K562 (cell line): Measurements from ENCODE around the gene CCNL1. TPM values are rescaled to one million over a fixed set of nuclear protein-coding genes. Genes with fewer than 3 reads are reported as not detected.
A peak's percentile ranks its signal among the peaks of the same experiment; 100 is the strongest.

ENCODE experiments used
- ATAC-seq: fragments of 200-7000 bp; cut with Tn5 transposase; 3 replicates; pipeline ENCODE4 v1.9.1; 2020; ENCODE audit warnings: moderate library complexity
- BruUV-seq: library from RNA; stranded (reverse); fragments of 400-500 nt; replicated peaks from 2 replicates; lab custom pipeline; 2021; lab: Mats Ljungman, UMichigan
- CTCF ChIA-PET: fragments of 300-600 bp; formaldehyde crosslinking; extraction: SDS; loops from one replicate; lab custom pipeline; 2021; ENCODE audit warnings: low intra/inter-chr PET ratio; lab: Yijun Ruan, JAX
- POLR2A ChIA-PET: fragments of 300-600, 350-650 bp; sonication (Branson Sonifier 250); formaldehyde crosslinking; extraction: SDS; loops from one replicate; lab custom pipeline; 2021; ENCODE audit warnings: antibody characterized with exemption, inconsistent platforms; lab: Yijun Ruan, JAX
- DNase-seq, 4 experiments: peaks; one replicate each; pipeline versions ENCODE4 v3.0.0 to v3.0.0-alpha.2; 2011 to 2018; ENCODE audit warnings: low spot score in 3 of 4, mixed read lengths in 3 of 4; ENCODE audit errors: extremely low read depth in 1 of 4
- FAIRE-seq: peaks from 2 replicates; lab custom pipeline; 2011; peaks lifted over from hg19 to GRCh38; lab: Jason Lieb, UNC
- H2AFZ ChIP-seq: 2 replicates; pipeline ENCODE4 v1.6.0; 2011; ENCODE audit warnings: low read depth, low read length, control low read depth, inconsistent platforms
- H3K27ac ChIP-seq: fragments of 200-600 bp; 3 replicates; pipeline ENCODE4 v1.8.0; 2011; ENCODE audit warnings: low read depth, mild to moderate bottlenecking, control low read depth, inconsistent platforms, low read length, moderate library complexity, mixed read lengths; ENCODE audit errors: extremely low read depth
- H3K27me3 ChIP-seq, 2 experiments: fragments of 300-600 bp in 1 of 2; 2 replicates in 1 of 2; 3 replicates in 1 of 2; pipeline versions ENCODE4 v1.6.0 to v1.8.0; 2011; ENCODE audit warnings: inconsistent platforms in 2 of 2, low read length in 2 of 2, mild to moderate bottlenecking in 1 of 2, mixed read lengths in 1 of 2, moderate library complexity in 1 of 2; ENCODE audit not compliant: control insufficient read depth in 2 of 2, insufficient read depth in 2 of 2
- H3K36me3 ChIP-seq: fragments of 300-600 bp; 3 replicates; pipeline ENCODE4 v1.8.0; 2011; ENCODE audit warnings: mild to moderate bottlenecking, low read length, inconsistent platforms; ENCODE audit not compliant: control insufficient read depth, insufficient read depth
- H3K4me1 ChIP-seq, 2 experiments: fragments of 200-600 bp in 1 of 2; replicated peaks in 1 of 2; 2 replicates in 1 of 2; 3 replicates in 1 of 2; pipeline versions ENCODE4 v1.5.1 to v1.8.0; 2011; ENCODE audit warnings: inconsistent platforms in 2 of 2, low read length in 2 of 2, mild to moderate bottlenecking in 1 of 2, mixed read lengths in 1 of 2, moderate library complexity in 1 of 2; ENCODE audit not compliant: control insufficient read depth in 2 of 2, insufficient read depth in 2 of 2
- H3K4me2 ChIP-seq: 2 replicates; pipeline ENCODE4 v1.6.1; 2011; ENCODE audit warnings: low read length, control low read depth, inconsistent platforms, mixed read lengths; ENCODE audit not compliant: insufficient read depth
- H3K4me3 ChIP-seq: fragments of 200-600 bp; sonication (generic), shearing (Covaris generic); 2 replicates; pipeline ENCODE4 v1.5.1; 2016; ENCODE audit warnings: control low read depth, inconsistent platforms
- H3K79me2 ChIP-seq: fragments of 200-600 bp; 3 replicates; pipeline ENCODE4 v1.8.0; 2011; ENCODE audit warnings: low read length, inconsistent platforms; ENCODE audit not compliant: control insufficient read depth, insufficient read depth
- H3K9ac ChIP-seq, 2 experiments: 2 replicates each; pipeline versions ENCODE4 v1.6.0 to v1.6.1; 2011; ENCODE audit warnings: low read depth in 2 of 2, low read length in 2 of 2, control low read depth in 1 of 2, inconsistent platforms in 1 of 2, mild to moderate bottlenecking in 1 of 2, mixed read lengths in 1 of 2; ENCODE audit not compliant: insufficient read depth in 1 of 2
- H3K9me1 ChIP-seq: one replicate; pipeline ENCODE4 v1.6.0; 2011; ENCODE audit warnings: inconsistent platforms, mild to moderate bottlenecking, low read length, moderate library complexity; ENCODE audit not compliant: control insufficient read depth, insufficient read depth
- H3K9me3 ChIP-seq: replicated peaks from 2 replicates; pipeline ENCODE4 v1.5.1; 2011; ENCODE audit warnings: low read depth, low read length, inconsistent platforms; ENCODE audit not compliant: control insufficient read depth, insufficient read depth
- H4K20me1 ChIP-seq: replicated peaks from 2 replicates; pipeline ENCODE4 v1.6.1; 2011; ENCODE audit warnings: low read length, inconsistent platforms, mixed read lengths; ENCODE audit not compliant: control insufficient read depth, insufficient read depth
- ARID1B ChIP-seq: fragments of 450-650 bp; IDR thresholded peaks from 2 replicates; pipeline ENCODE4 v1.6.1; 2016; ENCODE audit warnings: antibody characterized with exemption, mild to moderate bottlenecking, inconsistent platforms
- DMBX1 ChIP-seq: fragments of 250-450 bp; sonication (Bioruptor Pico); IDR thresholded peaks from 2 replicates; pipeline ENCODE4 v1.8.0; 2022; ENCODE audit warnings: inconsistent platforms, mild to moderate bottlenecking, moderate library complexity, borderline replicate concordance
- DPF2 ChIP-seq: fragments of 450-650 bp; IDR thresholded peaks from 2 replicates; pipeline ENCODE4 v1.6.1; 2016
- E2F4 ChIP-seq: sonication (generic); formaldehyde crosslinking; IDR thresholded peaks from 2 replicates; pipeline ENCODE4 v1.8.0; 2022; ENCODE audit warnings: mild to moderate bottlenecking, low read depth, missing genetic modification reagents
- FOXP4 ChIP-seq: sonication (generic); formaldehyde crosslinking; IDR thresholded peaks from 2 replicates; pipeline ENCODE4 v1.8.0; 2022; ENCODE audit warnings: mild to moderate bottlenecking, missing genetic modification reagents, borderline replicate concordance
- GABPA ChIP-seq: fragments of 200-800 bp; sonication (Bioruptor generic); conservative IDR thresholded peaks from 2 replicates; pipeline ENCODE4 v1.6.1; 2016; ENCODE audit warnings: low read depth, missing genetic modification characterization, missing compliant biosample characterization
- HDAC3 ChIP-seq: fragments of 450-650 bp; IDR thresholded peaks from 2 replicates; pipeline ENCODE4 v1.6.1; 2018; ENCODE audit warnings: borderline replicate concordance, mild to moderate bottlenecking, moderate library complexity; ENCODE audit not compliant: partially characterized antibody
- MTA2 ChIP-seq: fragments of 450-650 bp; IDR thresholded peaks from 2 replicates; pipeline ENCODE4 v1.6.1; 2016; ENCODE audit warnings: low read depth
- MTA3 ChIP-seq: fragments of 450-650 bp; formaldehyde crosslinking; IDR thresholded peaks from 2 replicates; pipeline ENCODE4 v1.6.1; 2017; ENCODE audit warnings: mild to moderate bottlenecking, borderline replicate concordance
- MYC ChIP-seq, 2 experiments: fragments of 250-450 bp in 1 of 2; sonication (Bioruptor Pico) in 1 of 2; IDR thresholded peaks; 2 replicates each; pipeline versions ENCODE4 v1.5.1 to v1.6.1; 2012 to 2021; ENCODE audit warnings: low read depth in 2 of 2, borderline replicate concordance in 1 of 2, improper control_type of control experiment in 1 of 2, low read length in 1 of 2, mild to moderate bottlenecking in 1 of 2, moderate library complexity in 1 of 2
- PCBP1 ChIP-seq: fragments of 200-400 bp; formaldehyde crosslinking; IDR thresholded peaks from 2 replicates; pipeline ENCODE4 v1.6.1; 2018; ENCODE audit warnings: mild to moderate bottlenecking, low read depth, low read length; ENCODE audit not compliant: poor library complexity, severe bottlenecking
- SMARCE1 ChIP-seq: fragments of 450-650 bp; IDR thresholded peaks from 2 replicates; pipeline ENCODE4 v1.7.1; 2016; ENCODE audit warnings: mild to moderate bottlenecking
- TBL1XR1 ChIP-seq, 2 experiments: IDR thresholded peaks; 2 replicates each; pipeline ENCODE4 v1.6.1; 2012; ENCODE audit warnings: improper control_type of control experiment in 2 of 2, low read length in 2 of 2, mild to moderate bottlenecking in 1 of 2
- TEAD4 ChIP-seq, 2 experiments: sonication (generic) in 1 of 2; formaldehyde crosslinking in 1 of 2; IDR thresholded peaks; 2 replicates each; pipeline versions ENCODE4 v1.6.1 to v1.8.0; 2012 to 2022; ENCODE audit warnings: borderline replicate concordance in 1 of 2, inconsistent platforms in 1 of 2, low read length in 1 of 2, mild to moderate bottlenecking in 1 of 2, missing genetic modification reagents in 1 of 2
- TRIM24 ChIP-seq, 2 experiments: fragments of 450-650 bp; IDR thresholded peaks; 2 replicates each; pipeline ENCODE4 v1.6.1; 2016
- ZNF224 ChIP-seq: sonication (generic); formaldehyde crosslinking; IDR thresholded peaks from 2 replicates; pipeline ENCODE4 v1.8.0; 2022; ENCODE audit warnings: mild to moderate bottlenecking, missing genetic modification reagents
- ZNF76 ChIP-seq: fragments of 250-450 bp; sonication (Bioruptor Pico); IDR thresholded peaks from 2 replicates; pipeline ENCODE4 v1.4.0; 2020; ENCODE audit warnings: mild to moderate bottlenecking, moderate library complexity, borderline replicate concordance
- WGBS: fragments of 100-300 bp; shearing (Covaris generic); methylation state at CpG from one replicate; pipeline ENCODE4 v1.1.6; 2016; ENCODE audit warnings: low coverage, mixed read lengths; ENCODE audit not compliant: insufficient coverage; ENCODE audit errors: missing lambda C conversion rate; 5-methylcytosine and 5-hydroxymethylcytosine counted together
- in situ Hi-C: fragments of 300-500 bp; cut with MboI; formaldehyde crosslinking; loops from 4 replicates; pipeline ENCODE4 v1.15.0; 2018; ENCODE audit warnings: inconsistent platforms, mixed read lengths
- intact Hi-C: fragments of 100-400 bp; cut with micrococcal nuclease; formaldehyde crosslinking; loops from 2 replicates; pipeline ENCODE4 v1.14.2; 2022
- polyA plus RNA-seq, 8 experiments: library from polyadenylated mRNA; depleted of rRNA in 4 of 8; stranded (reverse) in 5 of 8; unstranded in 3 of 8; fragments of >200 nt; fragmentation: Nextera tagmentation in 2 of 8; fragmentation: Illumina TruSeq in 1 of 8; extraction: Ambion mirVana in 2 of 8; extraction: Trizol in 1 of 8; gene quantifications; 2 replicates each; pipeline versions ENCODE4 v1.2.1 to v1.2.3, GENCODE V29; 2011 to 2014; ENCODE audit warnings: inconsistent platforms in 1 of 8, missing spikeins in 1 of 8
- total RNA-seq, 7 experiments: library from RNA; depleted of rRNA in 6 of 7; stranded (reverse); fragments of >200 nt in 6 of 7; fragmentation: Illumina TruSeq in 2 of 7; extraction: Trizol in 2 of 7; gene quantifications; 2 replicates each; pipeline versions ENCODE4 v1.2.1 to v1.2.3, GENCODE V29; 2011 to 2021; ENCODE audit warnings: low replicate concordance in 1 of 7

CCNL1 gene
- total and polyA plus RNA-seq, 9 of the 15 experiments (the other 6 are each of a cell fraction or from before 2014, with no cell fraction given) = 16.1 to 186 (median 132) TPM

GRCh38 chr3:157117875-157118654 lies 41.9 kb downstream of the CCNL1 start (continued):
- TF ChIP-seq TEAD4 (IDR thresholded peaks at IDR 0.05; ENCODE audit: low read length) (peak; percentile 60), TEAD4 (CRISPR knock-in tag; IDR thresholded peaks at IDR 0.05; ENCODE audit: borderline replicate concordance) (no peak), MTA2 (peak; percentile 30; the same call in 1 of the 2 replicates), SMARCE1 (peak; percentile 33; the same call in 1 of the 2 replicates), TBL1XR1 (IDR thresholded peaks at IDR 0.05; ENCODE audit: low read length in 2 of 2) (peak in 1 of 2 experiments; percentile 56; a peak in 2 of 4 replicates), MYC (IDR thresholded peaks at IDR 0.05; ENCODE audit: low read depth, low read length) (0 out of 2 replicates have a peak, but pooled peaks have one; percentile 15), MYC (CRISPR knock-in tag; IDR thresholded peaks at IDR 0.05; ENCODE audit: borderline replicate concordance, low read depth) (0 out of 2 replicates have a peak, but pooled peaks have one; percentile 22), PCBP1 (no peak), TRIM24 (IDR thresholded peaks at IDR 0.05) (peak in 1 of 2 experiments; percentile 28; a peak in 1 of 4 replicates), ARID1B (peak; percentile 86)

- intact Hi-C loops (no loop called here), in situ Hi-C loops (no loop called here)
- no peak overlapping the region for H3K27ac ChIP-seq
- no peak overlapping the region for H3K9ac ChIP-seq
- H3K79me2 ChIP-seq = no peaks in the 10 kb centered on the region
- DNase-seq = no peak
- no peak for FAIRE-seq
- ChIA-PET CTCF (no interaction called here), POLR2A (interaction anchor here (1.2 to 3.8 kb wide), 6 partner anchors 10 to 43 kb away, joined by 3 to 23 read pairs (median 11); partner anchors contain the start of gene CCNL1)
- H3K4me3 ChIP-seq = no peak overlapping the region
- H4K20me1 ChIP-seq = no peaks in the 10 kb centered on the region
- 25% methylated on average over 3 of the region's 3 CpGs for WGBS
- no peaks in the 10 kb centered on the region for H3K9me1 ChIP-seq
- H3K4me1 ChIP-seq = peaks cover 27 to 67% of the 10 kb centered on the region in 2 experiments
- H3K27me3 ChIP-seq = no peaks in the 10 kb centered on the region
- ATAC-seq = no peak
- BruUV-seq = no TSS peak
- no peak overlapping the region for H2AFZ ChIP-seq
- H3K4me2 ChIP-seq = no peak overlapping the region
- H3K9me3 ChIP-seq = peaks cover 5% of the 10 kb centered on the region; the same call in 1 of the 2 replicates
- H3K36me3 ChIP-seq = no peaks in the 10 kb centered on the region
- TF ChIP-seq DMBX1 (CRISPR knock-in tag) = peak; percentile 14; the same call in 1 of the 2 replicates
- TF ChIP-seq ZNF224 (CRISPR knock-in tag) = no peak
- no peak for TF ChIP-seq ZNF76
- no peak for TF ChIP-seq FOXP4 (CRISPR knock-in tag)
- TF ChIP-seq E2F4 (CRISPR knock-in tag) = no peak
- TF ChIP-seq DPF2 = no peak
- TF ChIP-seq GABPA (tag) = no peak
- TF ChIP-seq MTA3 = no peak
- TF ChIP-seq HDAC3 = no peak
Measured at GRCh38 chr3:157117206-157117605, 42.7 kb downstream of the CCNL1 start.
